Measurements from ENCODE around the gene COLEC11.
"Not testable (repeated sequence)": the region's sequence is repeated elsewhere in the genome, so short reads cannot be mapped to it uniquely, and the experiment has no call there.

Gene COLEC11

GRCh38 chr2:3625186-3625585 is 30.3 kb downstream of the COLEC11 start:
- no peak for DNase-seq (ENCODE audit: low read depth)

DNA sequence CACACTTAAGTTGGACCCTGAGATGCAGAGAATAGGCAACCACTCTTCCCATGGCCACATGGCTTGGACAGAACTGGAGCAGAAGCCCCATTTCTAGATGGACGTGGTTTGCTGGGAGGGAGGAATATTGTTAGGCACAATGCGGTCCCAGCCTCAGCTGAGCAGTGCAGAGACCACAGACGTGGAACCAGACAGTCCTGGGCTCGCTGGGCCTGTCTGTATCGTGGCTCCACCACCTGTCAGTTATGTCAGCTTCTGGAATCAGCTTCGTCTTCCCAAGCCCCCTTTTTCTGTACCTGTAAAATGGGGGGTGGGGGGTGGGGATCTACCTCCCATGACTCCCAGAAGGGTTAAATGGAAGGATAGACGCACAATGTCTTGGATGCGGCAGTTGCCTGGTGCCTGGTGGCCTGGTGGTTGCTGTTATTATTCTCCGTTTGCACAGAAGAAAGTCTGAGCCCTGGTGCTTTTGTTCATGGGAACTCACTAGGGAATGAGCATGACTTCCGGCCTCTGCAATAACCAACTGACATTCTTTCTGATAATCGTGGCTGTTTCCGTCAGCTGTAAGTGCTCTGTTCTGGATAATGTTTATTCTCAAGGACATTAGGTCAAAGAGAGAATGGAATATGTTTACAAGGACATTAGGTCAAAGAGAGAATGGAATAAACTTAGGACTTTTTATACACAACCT is 31.4 kb downstream of the COLEC11 start:
- no peak for DNase-seq (ENCODE audit: low read depth)

- no peak for DNase-seq (ENCODE audit: low read depth)
Observed at GRCh38 chr2:3626812-3627499, 32.0 kb downstream of the COLEC11 start.

- DNase-seq (ENCODE audit: low read depth), result no peak
Observed at GRCh38 chr2:3627500-3628100, 32.7 kb downstream of the COLEC11 start.

GRCh38 chr2:3628241-3628679 is 33.3 kb downstream of the COLEC11 start:
- no peak for DNase-seq (ENCODE audit: low read depth)

GRCh38 chr2:3628800-3629199 is 33.9 kb downstream of the COLEC11 start:
- no peak for DNase-seq (ENCODE audit: low read depth)

DNA sequence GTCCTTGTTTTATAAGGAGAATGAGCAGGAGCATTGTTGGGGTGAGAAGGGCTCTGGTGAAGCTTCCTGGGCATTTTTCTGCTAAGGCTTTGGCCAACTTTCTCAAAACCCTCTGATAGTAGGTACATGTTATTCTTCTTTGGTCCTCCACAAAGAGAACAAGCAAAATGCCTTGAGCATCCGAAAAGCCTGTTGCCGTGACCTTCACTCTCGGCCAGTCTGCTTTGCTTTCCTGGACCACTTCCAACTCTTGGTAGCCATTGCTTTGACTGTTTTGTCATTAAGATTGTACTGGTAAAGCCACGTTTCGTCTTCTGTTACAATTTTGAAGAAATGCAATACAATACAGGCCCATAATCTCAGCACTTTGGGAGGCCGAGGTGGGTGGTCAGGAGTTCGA is 35.7 kb downstream of the COLEC11 start:
- no peak for DNase-seq (ENCODE audit: low read depth)

DNA sequence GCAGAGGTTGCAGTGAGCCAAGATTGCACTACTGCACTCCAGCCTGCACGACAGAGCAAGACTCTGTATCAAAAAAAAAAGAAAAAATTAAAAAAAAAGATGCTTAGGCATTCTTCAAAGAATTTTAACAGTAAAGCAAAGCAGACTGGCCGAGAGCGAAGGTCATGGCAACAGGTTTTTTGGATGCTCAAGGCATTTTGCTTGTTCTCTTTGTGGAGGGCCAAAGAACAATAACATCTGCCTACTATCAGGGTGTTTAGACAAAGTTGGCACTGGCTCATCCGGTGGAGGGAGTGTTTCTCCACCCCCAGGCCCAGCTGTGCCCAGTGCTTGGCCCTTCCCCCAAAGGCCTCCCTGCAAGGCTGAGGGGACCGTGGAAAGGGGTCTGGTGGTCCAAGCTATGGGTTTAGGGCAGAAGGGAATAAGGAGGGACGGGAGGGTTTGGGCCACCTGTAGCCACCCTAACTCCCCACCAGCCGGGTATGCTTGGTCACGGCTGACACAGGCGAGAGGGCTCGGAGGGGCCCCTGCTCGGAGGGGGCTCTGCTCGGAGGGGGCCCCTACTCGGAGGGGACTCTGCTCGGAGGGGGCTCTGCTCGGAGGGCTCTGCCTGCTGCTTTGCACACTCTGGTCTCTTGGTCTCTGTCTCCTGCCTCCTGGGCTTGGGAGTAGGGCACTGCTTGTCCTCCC is 36.4 kb downstream of the COLEC11 start:
- DNase-seq (ENCODE audit: low read depth), result no peak

GRCh38 chr2:3631851-3632659 is 37.1 kb downstream of the COLEC11 start:
- no peak for DNase-seq (ENCODE audit: low read depth)

DNA sequence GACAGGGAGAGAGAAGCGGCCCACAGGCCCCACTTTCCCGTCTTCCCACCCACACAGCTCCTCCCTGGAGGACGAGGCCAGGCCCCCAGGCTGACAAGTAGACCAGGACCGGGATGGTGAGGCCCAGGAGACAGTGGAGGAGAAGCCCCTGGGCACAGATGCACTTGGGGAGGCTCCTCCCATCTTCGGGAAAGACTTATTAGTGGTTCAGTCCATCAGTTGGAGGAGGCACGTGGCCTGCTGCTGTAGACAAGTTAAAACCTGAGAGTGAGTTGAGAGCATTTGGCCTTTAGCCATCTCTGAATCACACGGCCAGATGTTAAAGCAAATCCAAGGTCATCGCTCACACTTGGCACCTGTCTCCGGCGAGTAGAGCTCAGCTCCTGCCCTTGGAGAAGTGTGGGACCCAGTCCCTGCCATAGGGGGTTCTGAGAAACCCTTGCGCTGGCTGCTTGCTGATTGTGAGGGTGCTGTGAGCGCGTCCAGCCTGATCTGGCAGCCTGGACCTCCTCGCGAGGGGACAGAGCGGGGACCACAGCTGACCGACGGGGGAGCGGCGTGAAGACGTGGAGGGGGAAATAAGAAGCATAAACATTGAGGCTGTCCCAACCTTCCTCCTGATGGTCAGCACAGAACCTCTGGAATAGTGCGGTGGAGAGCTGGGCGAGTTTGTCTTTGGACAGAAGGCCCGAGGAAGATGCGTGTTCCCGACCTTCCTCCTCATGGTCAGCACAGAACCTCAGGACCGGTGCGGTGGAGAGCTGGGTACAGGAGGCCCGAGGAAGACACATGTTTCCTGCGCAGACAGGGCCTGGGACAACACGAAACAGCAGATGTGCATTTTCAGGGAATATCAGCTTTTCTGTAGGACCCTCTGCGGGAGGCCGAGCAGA is 38.4 kb downstream of the COLEC11 start:
- no peak for DNase-seq (ENCODE audit: low read depth)

DNA sequence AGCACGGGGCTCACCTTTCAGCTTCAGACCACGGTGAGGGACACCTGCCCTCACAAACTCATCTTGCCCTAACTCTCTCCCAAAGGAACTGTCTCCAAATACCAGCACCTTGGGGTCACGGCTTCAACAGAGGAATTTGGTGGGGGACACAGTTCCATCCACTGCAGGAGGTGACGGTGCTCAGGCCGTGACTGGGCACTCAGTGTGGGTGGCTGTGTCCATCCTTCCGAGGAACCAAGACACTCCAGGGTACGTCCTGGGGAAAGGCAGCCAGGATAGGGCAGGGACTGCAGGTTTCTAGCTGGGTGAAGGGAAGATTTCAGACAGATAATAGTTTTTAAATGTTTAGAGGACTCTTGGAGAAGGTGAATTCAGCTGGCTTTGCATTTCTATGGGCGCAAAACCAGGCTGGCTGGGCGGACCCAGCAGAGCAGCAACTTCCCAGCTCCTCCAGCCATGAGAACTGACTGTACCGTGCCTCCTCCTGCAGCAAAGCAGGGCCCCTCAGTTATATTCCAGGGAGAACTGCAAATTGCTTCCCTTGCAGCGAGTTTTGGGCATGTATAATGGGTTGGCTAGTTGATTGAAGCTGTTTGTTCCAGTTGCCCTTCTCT is 39.2 kb downstream of the COLEC11 start:
- DNase-seq (ENCODE audit: low read depth), result no peak

DNA sequence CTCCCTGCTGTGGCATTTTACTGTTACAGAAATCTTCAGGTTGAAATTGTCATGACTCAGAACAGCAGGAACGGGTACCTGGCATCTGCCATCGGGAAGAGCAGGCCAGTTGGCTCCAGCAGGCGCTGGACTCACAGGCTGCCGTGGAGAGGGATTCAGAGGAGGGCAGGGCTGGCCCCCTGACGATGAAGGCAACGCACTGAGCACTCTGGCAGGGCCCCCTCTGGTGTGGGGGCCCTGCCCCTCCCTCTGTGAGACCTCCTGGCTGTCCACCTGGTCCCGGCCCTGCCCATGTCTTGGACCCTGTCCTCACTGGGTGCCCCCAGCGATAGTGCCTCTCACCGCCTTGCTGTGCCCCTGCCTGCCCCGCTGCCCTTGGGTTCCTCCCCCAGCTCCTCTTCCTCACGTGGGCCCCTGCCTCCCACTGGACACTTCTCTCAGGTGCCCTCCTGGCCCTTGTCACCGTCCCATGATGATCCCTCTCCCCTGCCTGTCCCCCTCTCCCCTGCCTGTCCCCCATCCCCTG is 39.7 kb downstream of the COLEC11 start:
- DNase-seq (ENCODE audit: low read depth), result no peak

DNA sequence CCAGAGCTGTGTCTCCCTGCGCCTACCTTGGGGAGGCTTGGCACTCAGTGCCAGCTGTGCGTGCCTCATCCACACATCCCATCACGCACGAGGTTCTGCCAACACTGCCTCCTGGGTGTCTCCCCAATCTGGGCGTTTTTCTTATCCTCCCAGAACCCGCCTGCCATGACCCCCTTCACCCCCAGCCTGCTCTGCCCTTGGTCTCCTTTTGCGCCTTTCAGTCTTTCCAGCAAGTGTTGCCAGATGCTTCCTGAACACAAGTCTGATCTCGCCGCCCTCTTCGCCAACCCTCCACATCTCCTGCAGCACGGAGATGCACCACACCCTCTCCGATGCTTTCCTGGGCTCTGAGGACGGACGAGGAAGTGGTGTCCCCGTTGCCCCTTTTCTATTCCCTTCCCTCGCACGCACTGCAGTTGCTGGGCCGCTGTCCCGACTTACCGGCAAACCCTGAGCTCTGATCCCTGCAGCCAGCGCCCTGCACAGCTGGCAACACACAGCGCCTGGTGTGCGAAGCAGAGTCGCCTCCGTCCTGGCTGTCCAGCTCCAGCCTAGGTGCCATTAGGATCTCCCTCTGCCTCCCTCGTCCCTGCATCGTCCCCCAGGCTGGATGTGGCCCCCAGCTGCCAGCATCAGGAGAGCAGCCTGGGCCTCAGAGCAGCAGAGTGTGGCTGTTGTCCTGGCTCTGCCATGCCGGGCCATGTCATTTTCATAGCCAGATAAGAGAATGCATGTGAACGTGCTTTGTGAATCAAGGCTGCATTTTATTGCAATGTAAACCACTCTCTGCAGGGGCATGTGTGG is 40.5 kb downstream of the COLEC11 start:
- DNase-seq (ENCODE audit: low read depth), result no peak

DNA sequence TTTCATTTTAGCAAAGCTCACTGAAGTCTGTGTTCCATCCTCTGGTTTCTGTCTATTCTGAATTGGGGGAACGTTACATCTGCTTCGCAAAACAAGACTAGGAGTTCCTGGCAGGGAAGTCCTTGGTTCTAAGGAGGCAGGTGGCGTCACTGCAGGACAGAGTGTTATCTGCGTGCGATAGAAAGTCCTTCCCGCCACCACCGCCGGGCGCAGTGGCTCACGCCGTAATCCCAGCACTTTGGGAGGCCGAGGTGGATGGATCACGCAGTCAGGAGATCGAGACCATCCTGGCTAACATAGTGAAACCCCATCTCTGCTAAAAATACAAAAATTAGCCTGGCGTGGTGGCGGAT is 41.0 kb downstream of the COLEC11 start:
- DNase-seq (ENCODE audit: low read depth), result not testable (repeated sequence)

- no peak for DNase-seq (ENCODE audit: low read depth)
Observed at GRCh38 chr2:3636586-3637310, 41.8 kb downstream of the COLEC11 start.

- no peak for DNase-seq (ENCODE audit: low read depth)
Observed at GRCh38 chr2:3637311-3637675, 42.4 kb downstream of the COLEC11 start.

- no peak for DNase-seq (ENCODE audit: low read depth)
Observed at GRCh38 chr2:3637692-3638455, 43.0 kb downstream of the COLEC11 start.

DNA sequence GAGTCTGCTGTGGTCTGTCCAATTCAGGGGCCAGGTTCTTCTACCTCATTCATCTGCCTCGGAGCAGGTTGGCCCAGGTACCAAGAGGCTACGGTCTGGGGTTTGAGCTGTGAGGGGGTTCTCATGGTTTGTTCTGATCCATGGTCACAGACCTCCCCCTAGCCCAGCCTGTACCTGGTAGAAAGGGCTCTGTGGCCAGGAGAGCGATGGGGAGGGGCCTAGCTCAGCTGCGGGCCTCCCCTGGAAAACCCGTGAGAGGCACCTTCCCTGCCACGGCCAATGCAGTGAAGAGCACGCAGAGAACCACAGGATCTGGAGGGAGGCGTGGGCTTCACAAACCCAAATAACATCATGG is 43.5 kb downstream of the COLEC11 start:
- DNase-seq (ENCODE audit: low read depth), result no peak
